Kidney (tissue), 14 donors: ENCODE data around the gene CALD1. TPM values are rescaled to one million over a fixed set of nuclear protein-coding genes. Genes with fewer than 3 reads are reported as not detected.
A peak's percentile ranks its signal among the peaks of the same experiment; 100 is the strongest.

Experiments used
- DNase-seq, 5 donors: peaks; one replicate each; pipeline ENCODE4 v3.0.0-alpha.2; 2013 to 2020
- FAIRE-seq: peaks from 2 replicates; lab custom pipeline; 2012; peaks lifted over from hg19 to GRCh38; lab: Jason Lieb, UNC
- H3K27ac ChIP-seq, 2 donors: one replicate each; pipeline ENCODE4 v1.7.0; 2013; ENCODE audit warnings: low read depth in 2 of 2, low read length in 2 of 2, inconsistent platforms in 1 of 2
- H3K27me3 ChIP-seq: one replicate; pipeline ENCODE4 v1.7.1; 2013; ENCODE audit warnings: low read length, inconsistent platforms; ENCODE audit not compliant: control insufficient read depth, insufficient read depth
- H3K36me3 ChIP-seq, 3 donors: one replicate each; pipeline versions ENCODE4 v1.7.0 to v1.7.1; 2013; ENCODE audit warnings: low read length in 3 of 3, control low read depth in 1 of 3, inconsistent platforms in 1 of 3; ENCODE audit not compliant: insufficient read depth in 3 of 3, control insufficient read depth in 2 of 3
- H3K4me1 ChIP-seq, 3 donors: one replicate each; pipeline versions ENCODE4 v1.7.0 to v1.7.1; 2013; ENCODE audit warnings: low read length in 3 of 3, inconsistent platforms in 1 of 3, low read depth in 1 of 3; ENCODE audit not compliant: control insufficient read depth in 2 of 3, insufficient read depth in 2 of 3
- H3K4me3 ChIP-seq, 3 donors: one replicate each; pipeline versions ENCODE4 v1.7.0 to v1.8.1; 2013; ENCODE audit warnings: low read length in 3 of 3, control low read depth in 1 of 3, inconsistent platforms in 1 of 3
- H3K9ac ChIP-seq, 3 donors: one replicate each; pipeline versions ENCODE4 v1.7.0 to v1.7.1; 2013; ENCODE audit warnings: low read length in 3 of 3, control low read depth in 1 of 3, inconsistent platforms in 1 of 3
- H3K9me3 ChIP-seq, 3 donors: one replicate each; pipeline versions ENCODE4 v1.7.0 to v1.7.1; 2013; ENCODE audit warnings: low read length in 3 of 3, control low read depth in 1 of 3, inconsistent platforms in 1 of 3; ENCODE audit not compliant: control insufficient read depth in 2 of 3, insufficient read depth in 1 of 3
- intact Hi-C: fragments of 100-400 bp; cut with DNase I; formaldehyde crosslinking; loops from one replicate; pipeline ENCODE4 v1.11.1; 2022
- polyA plus RNA-seq: library from polyadenylated mRNA; stranded (reverse); fragments of 350-450 nt; fragmentation: Illumina TruSeq; extraction: RNeasy Lipid Tissue Mini Kit (QIAGEN cat#74804); gene quantifications from one replicate; pipeline ENCODE4 v1.2.3, GENCODE V29; 2014; ENCODE audit warnings: low read depth, low replicate concordance; ENCODE audit not compliant: insufficient read depth
- total RNA-seq: library from RNA; stranded (reverse); fragmentation: NEBNext Ultra II Directional; extraction: Animal tissue kit (Norgen Biotek cat#: 25700); gene quantifications from one replicate; pipeline ENCODE4 v1.2.1, GENCODE V29; 2021
- TF ChIP-seq, protein P1 (sequence below): IDR thresholded peaks from 3 replicates; pipeline ENCODE4 v1.5.1; 2012; ENCODE audit warnings: mild to moderate bottlenecking, moderate library complexity, borderline replicate concordance; ENCODE audit not compliant: insufficient read depth; ENCODE audit errors: extremely low read depth
- donor health status: control.
- donor health status: control.
- donor health status: control.
- donor health status: control.
- donor health status: control.
- donor health status: DM: yes; HTN: yes; CAD: no.
- donor health status: Normal renal cell carcinoma (clear cell type).

The CALD1 gene
- total and polyA plus RNA-seq, 2 donors from 2014 or later: 72.7 to 218 TPM

- no peak for FAIRE-seq
- Histone ChIP-seq H3K9me3 (no peaks in the 10 kb centered on the region), H3K9ac (no peak overlapping the region), H3K4me3 (no peak overlapping the region), H3K27me3 (no peaks in the 10 kb centered on the region), H3K27ac (no peak overlapping the region), H3K36me3 (no peaks in the 10 kb centered on the region), H3K4me1 (peaks cover 0 to 12% (median 0%) of the 10 kb centered on the region in 3 donors)
- intact Hi-C loops: no loop called here
- DNase-seq: no peak
- TF ChIP-seq, protein P1, sequence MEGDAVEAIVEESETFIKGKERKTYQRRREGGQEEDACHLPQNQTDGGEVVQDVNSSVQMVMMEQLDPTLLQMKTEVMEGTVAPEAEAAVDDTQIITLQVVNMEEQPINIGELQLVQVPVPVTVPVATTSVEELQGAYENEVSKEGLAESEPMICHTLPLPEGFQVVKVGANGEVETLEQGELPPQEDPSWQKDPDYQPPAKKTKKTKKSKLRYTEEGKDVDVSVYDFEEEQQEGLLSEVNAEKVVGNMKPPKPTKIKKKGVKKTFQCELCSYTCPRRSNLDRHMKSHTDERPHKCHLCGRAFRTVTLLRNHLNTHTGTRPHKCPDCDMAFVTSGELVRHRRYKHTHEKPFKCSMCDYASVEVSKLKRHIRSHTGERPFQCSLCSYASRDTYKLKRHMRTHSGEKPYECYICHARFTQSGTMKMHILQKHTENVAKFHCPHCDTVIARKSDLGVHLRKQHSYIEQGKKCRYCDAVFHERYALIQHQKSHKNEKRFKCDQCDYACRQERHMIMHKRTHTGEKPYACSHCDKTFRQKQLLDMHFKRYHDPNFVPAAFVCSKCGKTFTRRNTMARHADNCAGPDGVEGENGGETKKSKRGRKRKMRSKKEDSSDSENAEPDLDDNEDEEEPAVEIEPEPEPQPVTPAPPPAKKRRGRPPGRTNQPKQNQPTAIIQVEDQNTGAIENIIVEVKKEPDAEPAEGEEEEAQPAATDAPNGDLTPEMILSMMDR: no peak
Observed at GRCh38 chr7:134777470-134777869, 2.0 kb upstream of the CALD1 start.

DNA sequence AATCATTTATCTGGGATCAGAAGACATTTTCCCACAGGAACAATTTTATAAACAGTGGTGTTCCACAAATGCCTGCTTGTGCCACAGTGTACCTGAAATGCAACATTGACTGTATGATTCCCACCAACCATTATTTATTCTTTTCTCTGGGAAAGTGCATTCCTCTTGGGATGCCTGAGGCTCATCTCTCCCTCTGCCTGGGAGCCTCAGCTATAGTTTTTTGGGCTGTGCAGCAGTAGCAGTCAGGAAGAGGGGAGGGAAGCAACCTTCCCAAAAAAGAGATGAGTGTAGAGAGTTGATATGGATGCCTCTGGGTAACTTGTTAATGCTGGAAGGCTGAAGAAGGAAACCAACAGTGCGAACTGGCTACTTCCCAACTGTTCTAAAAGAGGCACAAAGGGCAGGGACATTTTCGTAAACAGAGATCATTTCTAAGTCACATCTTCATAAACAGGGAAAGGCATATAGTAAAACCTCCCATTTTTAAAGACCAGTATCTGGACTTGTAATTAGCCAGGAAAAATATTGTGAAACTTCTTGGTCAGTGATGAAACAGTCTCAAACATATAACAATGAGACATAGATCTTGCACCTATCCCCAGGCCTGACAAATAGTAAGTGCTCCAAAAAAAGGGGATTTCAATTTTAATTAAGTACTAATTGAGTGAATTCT is 1.4 kb upstream of the CALD1 start:
- FAIRE-seq: no peak
- H3K4me1 ChIP-seq: peaks cover 0 to 12% (median 0%) of the 10 kb centered on the region in 3 donors
- H3K9ac ChIP-seq: no peak overlapping the region
- no peaks in the 10 kb centered on the region for H3K27me3 ChIP-seq
- intact Hi-C loops: no loop called here
- TF ChIP-seq, protein P1: no peak
- no peaks in the 10 kb centered on the region for H3K36me3 ChIP-seq
- no peak for DNase-seq
- no peaks in the 10 kb centered on the region for H3K9me3 ChIP-seq
- no peak overlapping the region for H3K4me3 ChIP-seq
- peak overlapping the region in 1 of 2 donors; percentile 89 for H3K27ac ChIP-seq

DNA sequence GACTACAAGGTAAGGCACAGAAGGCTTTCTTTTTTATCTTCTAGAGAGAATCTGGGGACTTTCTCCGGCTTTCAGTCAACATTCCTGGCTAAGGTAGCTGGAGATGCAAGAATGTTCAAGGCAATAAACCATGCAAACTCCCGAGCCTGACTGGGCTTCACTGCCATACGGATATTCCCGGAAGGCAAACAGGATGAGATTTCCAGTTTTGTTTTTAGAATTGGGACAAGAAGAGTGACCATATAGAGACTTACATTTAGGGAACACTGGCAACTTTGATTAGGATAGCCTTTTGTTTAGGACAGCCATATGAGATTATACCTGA is 269 bp downstream of the CALD1 start:
- Histone ChIP-seq H3K27ac (peak overlapping the region in 1 of 2 donors; percentile 89), H3K36me3 (no peaks in the 10 kb centered on the region), H3K4me3 (peak overlapping the region; percentile 62 to 85 (median 76)), H3K9ac (peak overlapping the region; percentile 64 to 83 (median 66)), H3K4me1 (peaks cover 0 to 12% (median 0%) of the 10 kb centered on the region in 3 donors), H3K9me3 (no peaks in the 10 kb centered on the region), H3K27me3 (no peaks in the 10 kb centered on the region)
- DNase-seq: peak in 1 of 5 donors; percentile 36
- intact Hi-C loops: no loop called here
- TF ChIP-seq, protein P1: no peak
- FAIRE-seq: no peak
